Stimulated activated naive CD4-positive, alpha-beta T cell (primary cell): ENCODE data around the gene HMCN2.
A peak's percentile ranks its signal among the peaks of the same experiment; 100 is the strongest.

Experiments
- DNase-seq, 6 experiments: peaks; one replicate each; lab custom pipeline; 2025; lab: John Stamatoyannopoulos, UW

HMCN2 gene

DNA sequence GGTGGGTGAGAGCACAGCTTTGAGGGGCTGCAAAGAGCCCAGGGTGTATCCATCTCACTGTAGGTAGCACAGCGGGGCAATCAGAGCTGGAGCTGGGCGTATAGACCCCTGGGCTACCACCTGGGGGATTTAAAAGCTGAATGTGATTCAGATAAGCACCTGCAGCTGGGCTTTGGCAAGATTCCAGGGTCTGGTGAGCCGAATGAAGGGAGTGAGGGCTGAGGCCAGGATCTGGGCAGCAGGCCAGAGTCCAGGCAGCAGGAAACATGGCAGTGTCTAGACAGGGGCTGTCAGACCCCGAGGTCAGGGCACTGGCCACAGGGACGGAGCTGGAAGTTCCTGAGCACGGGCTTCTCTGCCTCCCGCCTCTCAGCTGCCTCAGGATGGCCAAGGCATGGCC lies 187.9 kb downstream of the HMCN2 start:
- DNase-seq, result no peak

DNA sequence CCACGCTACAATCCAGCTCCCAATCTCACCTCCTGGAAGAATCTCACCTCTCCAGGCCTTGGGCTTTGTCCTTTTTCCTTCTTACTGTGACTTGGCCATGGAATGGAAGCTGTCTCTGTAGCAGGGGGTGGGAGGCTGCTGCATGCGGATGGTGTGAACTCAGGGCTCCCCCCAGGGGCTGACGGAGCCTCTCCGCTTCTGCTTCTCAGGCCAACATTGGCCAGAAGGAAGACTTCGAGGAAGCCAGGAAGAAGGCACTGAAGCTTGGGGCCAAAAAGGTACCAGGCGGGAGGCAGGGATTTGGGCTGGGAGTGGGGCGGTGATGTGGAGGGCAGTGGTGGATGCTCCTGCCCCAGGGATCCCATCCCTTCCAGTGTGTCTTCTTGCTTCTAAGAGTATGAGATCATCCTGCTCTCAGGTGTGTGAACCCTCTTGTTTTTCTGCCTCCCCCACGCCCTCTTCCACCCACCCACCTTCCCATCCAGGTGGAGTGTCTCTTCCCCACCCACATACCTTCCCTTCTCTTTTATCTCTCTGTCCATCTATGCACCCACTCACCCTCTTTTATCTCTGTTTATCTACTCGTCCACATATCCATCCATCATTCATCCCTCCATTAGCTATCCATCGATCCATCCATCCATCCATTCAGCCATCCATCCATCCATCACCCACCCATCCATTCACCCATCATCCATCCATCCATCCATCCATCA lies 188.7 kb downstream of the HMCN2 start:
- no peak for DNase-seq

DNA sequence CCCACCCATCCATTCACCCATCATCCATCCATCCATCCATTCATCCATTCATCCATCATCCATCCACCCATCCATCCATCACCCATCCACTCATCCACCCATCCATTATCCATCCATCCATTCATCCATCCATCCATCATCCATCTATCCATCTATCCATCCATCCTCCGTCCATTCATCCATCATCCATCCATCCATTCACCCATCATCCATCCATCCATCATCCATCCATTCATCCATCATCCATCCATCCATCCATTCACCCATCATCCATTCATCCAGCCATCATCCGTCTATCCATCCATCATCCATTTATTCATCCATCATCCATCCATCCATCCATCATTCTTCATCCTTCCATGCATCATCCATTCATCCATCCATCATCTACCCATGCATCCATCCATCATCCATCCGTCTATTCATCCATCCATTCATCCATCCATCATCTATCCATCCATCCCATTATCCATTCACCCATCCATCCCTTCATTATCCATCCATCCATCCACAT lies 189.3 kb downstream of the HMCN2 start:
- no peak for DNase-seq

DNA sequence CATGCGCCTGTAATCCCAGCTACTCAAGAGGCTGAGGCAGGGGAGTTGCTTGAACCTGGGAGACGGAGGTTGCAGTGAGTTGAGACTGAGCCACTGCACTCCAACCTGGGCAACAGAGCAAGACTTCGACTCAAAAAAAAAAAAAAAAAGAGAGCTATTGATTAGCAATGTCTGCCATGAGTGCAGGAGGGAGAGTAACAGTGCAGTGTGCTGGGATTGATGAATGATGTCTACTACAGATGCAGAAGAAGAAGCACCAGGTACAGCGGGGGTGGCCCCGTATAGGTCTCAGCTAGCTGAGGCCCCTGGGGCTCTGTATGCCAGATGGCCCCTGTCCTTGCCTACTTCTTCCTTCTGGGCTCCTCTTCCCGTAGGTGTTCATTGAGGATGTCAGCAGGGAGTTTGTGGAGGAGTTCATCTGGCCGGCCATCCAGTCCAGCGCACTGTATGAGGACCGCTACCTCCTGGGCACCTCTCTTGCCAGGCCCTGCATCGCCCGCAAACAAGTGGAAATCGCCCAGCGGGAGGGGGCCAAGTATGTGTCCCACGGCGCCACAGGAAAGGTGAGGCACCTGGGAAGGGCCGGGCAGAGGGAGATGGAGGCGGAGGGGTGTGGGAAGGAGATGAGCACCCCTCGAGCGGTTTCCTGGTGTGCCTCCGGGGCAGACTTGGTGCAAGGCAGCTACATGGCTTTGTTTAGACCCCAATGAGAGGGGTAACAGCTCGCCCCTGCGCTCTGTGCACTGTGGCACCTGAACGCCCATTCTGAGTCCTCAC lies 192.7 kb downstream of the HMCN2 start:
- DNase-seq, result no peak

DNA sequence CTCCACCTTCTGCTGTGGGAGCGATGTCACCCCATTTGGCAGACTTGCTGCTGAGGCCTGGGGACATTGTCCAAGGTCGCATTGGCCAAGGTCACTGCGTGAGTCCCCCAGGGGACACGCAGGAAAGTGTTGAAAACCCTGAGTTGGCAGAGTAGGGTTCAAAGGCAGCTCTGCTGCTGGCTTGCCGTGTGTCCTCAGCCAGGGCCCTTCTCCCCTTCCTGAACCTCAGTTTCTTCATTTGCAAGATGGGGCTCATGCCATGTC lies 193.2 kb downstream of the HMCN2 start:
- DNase-seq, result no peak

DNA sequence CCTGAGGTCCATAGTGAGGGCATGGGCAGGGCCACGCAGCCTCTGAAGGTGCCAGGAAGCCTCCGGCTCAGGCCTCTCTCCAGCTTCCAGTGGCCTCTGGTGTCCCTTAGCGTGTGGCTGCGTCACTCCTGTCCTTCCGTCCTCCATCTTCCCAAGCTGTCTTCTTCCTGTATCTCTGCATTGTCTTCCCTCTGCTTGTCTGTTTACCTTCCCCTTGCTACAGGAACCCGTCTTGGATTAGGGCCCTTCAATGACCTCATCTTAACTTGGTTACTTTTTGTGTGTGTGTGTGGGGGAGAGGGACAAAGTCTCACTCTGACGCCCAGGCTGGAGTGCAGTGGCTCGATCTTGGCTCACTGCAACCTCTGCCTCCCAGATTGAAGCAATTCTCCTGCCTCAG lies 193.6 kb downstream of the HMCN2 start:
- no peak for DNase-seq

DNA sequence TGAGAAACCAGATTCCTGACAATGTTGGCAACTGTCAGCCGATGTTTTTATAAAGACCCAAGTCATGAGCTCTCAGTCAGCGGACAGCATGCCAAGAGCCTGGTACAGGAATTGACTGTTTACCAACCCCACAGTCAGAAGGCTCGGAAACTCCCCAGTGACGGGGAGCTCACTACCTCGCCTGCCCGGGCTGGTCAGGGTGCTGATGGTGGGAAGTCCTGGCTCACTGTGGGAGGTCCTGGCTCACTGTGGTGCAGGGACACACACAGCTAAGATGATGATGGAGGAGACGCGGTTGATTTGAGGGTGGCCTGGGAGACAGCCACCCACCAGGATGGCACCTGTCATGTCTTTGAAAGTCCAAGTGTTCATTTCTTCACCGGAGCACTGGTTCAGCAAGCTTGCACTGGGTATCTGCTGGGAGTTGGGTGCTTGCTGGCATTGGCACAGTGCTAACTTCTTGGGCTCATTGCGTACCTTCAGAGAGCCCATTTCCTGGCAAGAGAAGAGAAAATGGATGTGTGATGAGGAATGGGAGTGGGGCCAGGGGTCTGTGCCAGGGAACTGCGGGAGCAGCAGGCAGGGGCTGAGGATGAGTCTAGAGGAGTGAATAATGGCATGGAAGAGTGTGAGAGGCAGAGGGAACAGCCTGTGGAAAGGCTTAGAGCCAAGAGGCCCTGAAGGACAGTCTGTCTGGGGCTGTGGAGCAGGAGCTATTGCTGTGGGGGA lies 194.5 kb downstream of the HMCN2 start:
- DNase-seq, result no peak

DNA sequence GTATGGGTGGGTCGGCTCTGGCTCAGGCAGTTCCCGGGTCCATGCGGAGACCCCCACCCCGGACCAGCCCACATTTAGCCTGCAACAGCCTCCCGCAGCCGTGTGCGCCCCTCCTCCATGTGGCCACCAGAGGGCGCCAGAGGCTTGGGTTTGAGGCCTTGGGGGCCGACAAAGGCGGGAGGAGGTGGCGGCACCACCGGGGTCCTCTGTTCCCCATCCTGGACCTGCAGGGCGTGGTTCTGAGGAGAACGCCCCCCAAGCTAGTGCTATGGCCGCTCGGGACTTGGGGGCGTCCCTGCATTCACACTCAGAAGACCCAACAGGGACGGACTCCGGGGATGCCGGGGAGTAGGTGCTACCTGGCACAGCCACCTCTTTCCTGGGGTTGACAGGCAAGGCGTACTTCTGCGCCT lies 195.7 kb downstream of the HMCN2 start:
- peak; percentile 11 to 71 (median 62) for DNase-seq

DNA sequence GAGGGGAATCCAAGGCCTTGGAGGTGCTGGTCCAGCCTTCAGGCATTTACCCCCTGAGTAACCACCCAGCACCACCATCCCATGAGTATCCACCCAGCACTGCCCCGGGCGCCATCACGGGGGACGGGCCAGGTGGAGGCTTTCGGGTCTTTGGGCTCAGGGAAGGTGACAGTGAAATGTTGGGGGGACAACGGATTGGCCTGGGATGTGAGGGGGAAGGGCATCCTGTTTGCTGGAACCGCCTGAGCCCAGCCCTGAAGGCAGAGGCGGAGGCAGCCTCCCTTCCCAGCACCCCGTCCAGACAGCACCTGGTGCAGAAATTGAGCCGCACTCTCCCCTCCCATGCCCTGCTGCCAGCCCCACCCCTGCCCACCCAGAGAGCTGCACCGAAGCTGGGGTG lies 196.2 kb downstream of the HMCN2 start:
- no peak for DNase-seq

DNA sequence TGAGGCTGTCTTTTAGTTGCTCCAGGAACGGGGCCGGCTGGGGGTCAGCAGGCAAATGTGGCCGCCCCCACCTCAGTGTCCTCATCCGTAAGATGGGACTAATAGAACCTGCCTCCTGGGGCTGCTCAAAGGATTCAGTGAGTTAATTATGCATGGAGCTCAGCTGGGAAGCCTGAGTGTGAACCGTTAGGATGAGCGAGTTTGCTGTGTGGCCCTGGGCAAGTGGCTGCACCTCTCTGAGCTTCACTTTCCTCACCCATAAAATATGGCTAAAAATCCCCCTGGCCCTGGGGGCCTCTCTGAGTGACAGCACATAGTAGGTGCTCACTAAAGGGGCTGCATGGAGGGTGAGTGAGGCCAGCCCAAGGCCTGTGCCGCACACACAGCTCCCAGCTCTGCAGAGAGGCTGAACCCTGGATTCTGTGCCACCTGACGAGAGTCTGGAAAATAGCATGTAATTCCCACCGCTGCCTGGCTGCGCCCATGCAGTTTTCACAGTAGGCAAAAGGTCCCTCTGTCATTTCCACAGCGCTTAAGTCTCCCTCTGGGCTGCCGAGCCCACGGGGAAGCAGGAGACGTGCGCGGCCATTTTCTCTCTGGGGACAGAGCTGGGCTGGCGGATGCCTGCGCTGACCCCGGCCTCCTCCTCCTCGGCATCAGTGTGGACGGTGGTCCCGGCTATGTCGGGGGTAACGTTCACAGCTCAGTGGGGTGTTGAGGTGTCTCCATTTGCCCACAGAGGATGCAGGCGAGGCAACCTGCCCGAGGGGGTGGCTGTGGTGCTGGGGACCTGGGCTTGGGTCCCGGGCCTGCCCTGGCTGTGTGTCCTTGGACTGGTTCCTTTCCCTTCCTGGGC lies 197.4 kb downstream of the HMCN2 start:
- no peak for DNase-seq

DNA sequence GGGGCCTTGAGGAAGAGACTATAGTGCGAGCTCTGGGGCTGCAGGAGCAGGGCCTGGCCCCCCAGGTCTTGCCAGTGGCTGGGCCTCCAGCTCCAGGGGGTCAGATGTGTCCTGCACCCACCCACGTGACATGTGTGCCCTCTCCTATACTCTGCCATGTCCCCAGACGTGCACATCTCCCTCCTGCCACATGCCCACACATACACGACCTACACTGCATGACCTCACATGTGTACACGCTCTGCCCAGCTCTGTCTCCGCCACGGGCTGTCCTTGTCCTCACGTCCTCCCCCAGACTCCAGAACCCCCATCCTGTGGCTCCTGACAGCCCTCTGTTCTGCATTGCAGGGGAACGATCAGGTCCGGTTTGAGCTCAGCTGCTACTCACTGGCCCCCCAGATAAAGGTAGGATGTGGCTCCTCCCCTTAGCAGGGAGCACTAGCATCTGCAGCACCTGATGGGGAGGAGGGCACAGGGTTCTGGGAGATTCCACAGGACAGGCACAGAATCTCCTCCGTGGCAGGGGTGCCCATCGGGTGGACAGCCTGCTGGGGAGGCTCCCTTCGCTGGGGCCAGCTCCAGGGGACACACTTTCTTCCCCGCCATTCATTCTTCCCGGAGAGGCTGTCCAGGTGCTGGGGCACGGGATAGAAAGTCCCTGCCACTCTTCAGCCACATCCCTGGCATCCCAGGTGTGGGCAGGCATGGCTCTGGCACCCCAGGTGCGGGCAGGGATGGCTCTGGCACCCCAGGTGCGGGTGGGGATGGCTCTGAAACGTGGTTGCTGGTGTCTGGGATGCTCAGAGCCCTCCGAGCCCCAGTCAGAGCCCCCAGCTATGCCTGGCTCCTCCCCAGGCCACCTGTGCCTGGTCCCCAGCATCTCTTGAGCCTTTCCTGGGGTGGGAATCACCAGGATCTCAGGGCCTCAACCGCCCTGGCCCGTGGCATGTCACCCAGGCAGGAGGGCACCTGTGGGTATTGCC lies 198.5 kb downstream of the HMCN2 start:
- no peak for DNase-seq

DNA sequence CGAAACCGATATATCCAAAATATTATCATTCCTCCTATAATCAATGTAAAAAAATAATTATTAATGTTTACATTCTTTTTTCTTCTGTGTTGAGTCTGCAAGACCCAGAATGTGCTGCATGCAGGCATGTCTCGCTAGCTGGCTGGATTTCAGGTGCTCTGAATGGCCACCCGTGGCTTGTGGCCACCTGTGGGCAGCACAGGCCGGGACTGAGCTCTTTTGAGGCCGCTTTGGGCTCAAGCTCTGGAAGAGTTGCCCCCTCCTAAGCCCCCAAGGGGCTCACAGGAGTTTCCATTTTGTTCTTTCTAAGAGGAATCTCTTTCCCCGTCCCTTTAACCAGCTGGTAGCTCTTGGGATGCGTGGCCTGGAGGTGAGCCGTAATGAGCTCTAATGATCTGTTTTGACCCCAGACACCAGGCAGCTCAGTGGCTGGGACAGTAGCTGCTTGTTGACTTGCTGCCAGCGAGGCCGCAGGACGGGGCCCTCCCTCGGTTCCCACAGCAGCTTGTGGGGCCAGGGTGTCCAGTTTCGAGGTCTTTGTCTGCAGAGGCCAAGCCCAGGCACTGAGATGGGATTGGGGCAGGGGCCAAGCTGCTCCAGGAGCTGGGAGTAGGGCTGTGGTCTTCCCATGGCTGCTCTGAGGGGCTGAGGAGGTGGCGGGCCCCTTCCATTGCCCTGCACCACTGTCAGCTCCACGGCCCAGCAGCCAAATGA lies 200.0 kb downstream of the HMCN2 start:
- no peak for DNase-seq

DNA sequence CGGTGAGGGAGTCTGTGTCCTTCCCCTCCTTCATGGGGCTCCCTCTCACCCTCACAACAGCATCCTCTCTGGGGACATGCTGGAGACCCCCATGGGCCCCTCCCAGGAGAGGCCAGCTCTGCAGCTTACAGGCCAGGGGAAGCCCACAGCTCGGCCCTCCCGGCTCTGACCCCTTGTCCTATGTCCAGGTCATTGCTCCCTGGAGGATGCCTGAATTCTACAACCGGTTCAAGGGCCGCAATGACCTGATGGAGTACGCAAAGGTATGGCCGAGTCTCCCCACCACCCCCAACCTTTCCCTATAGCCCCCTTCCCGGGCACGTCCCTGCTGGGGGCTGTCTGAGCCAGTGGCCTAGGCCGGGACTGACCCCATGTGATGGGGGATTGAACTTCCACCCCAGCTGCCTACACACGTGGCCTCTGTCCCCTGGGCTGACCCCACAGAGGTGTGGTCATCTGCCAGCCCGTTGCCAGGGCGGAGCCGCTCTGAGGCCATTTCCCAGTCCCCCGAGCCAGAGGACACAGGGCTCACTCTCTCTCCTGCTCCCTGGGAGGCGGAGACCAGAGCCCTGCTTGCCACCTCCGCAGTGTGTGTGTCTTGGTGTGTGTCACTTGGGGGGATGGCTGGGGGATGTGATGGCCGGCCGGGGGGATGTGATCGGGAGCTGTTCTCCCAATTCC lies 201.1 kb downstream of the HMCN2 start:
- DNase-seq, result no peak

DNA sequence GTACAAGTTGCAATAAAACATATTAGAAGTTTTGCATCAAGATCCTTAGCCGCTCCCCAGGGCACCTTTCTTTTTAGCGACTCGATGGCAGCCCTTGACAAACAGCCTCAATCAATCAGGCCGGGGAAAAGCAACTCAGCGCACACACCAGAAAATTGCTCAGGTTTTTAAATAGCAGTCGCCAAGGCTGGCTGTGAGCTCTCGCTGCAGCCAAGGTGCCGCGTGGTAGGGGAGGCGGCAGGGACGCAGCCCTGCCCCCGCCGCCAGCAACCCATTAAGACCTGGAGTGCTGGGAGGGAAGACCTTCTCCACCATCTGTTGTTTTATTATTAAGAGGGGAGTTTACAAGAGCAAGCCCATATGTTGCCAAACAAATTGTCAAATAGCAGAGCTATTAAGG lies 201.8 kb downstream of the HMCN2 start:
- DNase-seq, result no peak

DNA sequence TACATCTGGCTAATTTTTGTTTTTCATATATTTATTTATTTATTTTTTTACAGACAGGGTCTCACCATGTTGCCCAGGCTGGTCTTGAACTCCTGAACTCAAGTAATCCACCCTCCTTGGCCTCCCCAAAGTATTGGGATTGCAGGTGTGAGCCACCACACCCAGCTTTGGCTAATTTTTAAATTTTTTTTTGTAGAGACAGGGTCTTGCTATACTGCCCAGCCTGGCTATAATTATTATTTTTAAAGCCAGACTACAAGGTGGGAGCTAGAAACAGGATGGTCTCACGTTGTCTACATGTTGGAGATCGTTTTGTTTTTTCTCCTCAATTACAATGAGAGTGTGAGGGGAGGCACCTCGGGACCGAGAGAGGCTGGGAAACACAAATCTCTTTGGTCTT lies 203.0 kb downstream of the HMCN2 start:
- no peak for DNase-seq

DNA sequence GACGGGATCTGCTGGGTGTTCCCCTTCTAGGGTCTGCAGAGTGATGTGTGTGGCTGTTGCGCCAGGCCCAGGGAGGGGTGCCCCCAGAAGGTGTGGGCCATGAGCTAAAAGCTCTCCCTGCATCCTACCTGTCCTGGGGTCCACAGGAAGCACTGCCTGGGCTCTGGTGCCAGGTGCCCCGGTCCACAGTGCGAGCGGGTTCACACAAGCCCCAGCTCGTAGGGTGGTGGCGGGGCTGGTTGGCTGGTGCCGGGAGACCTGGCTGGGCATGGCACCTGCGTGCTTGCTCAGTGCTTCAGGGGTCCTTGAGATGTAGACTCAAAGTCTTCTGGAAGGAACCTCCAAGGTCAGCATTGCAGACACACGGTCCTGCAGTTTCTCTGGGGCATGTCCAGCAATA lies 204.7 kb downstream of the HMCN2 start:
- no peak for DNase-seq

DNA sequence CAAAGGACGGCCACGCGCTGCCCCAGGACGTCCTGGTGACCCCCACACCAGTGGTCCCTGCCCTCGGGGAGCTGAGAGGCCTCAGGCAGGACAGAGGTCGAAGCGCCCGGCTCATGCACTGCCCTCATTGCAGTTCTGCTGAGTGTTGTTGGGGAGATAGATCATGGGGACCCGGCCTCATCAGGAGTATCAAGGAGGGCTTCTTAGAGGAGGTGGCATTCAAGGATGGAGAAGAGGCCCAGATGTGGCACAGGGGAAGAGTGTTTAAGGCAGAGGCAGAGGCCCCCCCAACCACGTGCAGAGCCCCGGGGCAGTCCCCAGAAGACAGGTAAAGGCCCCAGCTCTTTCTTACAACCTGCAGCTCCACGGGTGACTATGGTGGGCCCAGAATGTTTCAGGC lies 205.4 kb downstream of the HMCN2 start:
- DNase-seq, result no peak

DNA sequence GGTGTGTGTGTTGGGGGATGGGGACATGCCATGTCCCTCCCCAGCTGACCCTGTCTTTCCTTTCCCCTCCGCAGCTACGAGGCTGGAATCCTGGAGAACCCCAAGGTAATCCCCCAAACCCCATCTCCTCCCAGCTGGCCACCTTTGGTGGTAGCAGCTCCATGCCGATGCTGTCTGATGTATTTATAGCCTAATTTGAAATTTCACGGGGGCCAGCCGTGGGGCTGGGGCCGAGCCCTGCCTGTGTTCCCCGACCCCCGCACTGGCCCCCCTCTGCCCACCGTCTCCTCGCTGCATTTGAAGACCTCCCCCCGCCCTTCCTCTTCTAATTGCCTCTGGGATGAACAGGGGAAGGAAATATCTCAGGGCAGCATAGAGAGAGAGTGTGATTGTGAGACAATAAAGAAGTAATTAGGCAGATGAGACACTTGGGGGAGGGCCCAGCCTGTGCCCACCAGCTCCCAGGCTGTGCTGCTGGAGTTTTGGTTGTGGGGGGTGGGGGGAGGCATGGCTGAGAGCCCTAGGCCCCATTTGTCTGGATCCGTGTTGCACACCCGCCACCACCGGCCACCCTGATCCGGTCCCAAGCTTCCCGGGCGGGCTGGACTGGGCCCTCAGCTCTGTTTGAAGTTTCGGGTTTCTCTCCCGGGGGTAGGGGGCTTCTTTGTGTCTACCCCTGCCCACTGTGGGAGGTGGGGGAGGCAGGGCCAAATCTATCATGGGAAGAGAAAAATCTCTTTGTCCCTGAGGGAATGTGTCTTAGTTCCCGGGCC lies 206.0 kb downstream of the HMCN2 start:
- DNase-seq, result no peak

DNA sequence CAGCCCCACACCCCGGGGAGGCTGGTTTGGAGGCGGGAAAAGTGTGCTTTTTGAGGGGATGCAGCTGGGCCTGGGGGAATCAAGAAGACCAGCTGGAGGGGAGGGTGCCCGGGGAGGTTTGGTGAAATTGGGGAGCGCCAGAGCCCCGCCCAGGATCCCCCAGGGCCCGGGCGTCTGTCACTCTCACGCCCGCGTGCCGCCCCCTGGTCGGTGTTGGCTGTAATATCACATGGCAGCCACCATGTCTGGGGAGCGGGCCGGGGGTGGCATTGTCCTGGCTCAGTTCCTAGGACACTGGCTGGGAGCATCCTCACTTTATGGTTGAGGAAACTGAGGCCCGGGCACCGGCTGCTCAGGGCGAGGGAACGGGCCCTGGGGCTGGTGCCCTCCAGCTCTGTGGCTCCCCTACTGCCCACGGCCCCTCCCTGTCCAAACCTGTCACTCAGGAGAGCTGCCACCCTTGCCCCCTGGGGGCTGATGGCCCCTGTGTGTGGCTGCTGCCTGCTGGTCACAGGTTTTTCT lies 206.7 kb downstream of the HMCN2 start:
- no peak for DNase-seq
